Measurements from ENCODE around the gene SPAG9.

Gene SPAG9

DNA sequence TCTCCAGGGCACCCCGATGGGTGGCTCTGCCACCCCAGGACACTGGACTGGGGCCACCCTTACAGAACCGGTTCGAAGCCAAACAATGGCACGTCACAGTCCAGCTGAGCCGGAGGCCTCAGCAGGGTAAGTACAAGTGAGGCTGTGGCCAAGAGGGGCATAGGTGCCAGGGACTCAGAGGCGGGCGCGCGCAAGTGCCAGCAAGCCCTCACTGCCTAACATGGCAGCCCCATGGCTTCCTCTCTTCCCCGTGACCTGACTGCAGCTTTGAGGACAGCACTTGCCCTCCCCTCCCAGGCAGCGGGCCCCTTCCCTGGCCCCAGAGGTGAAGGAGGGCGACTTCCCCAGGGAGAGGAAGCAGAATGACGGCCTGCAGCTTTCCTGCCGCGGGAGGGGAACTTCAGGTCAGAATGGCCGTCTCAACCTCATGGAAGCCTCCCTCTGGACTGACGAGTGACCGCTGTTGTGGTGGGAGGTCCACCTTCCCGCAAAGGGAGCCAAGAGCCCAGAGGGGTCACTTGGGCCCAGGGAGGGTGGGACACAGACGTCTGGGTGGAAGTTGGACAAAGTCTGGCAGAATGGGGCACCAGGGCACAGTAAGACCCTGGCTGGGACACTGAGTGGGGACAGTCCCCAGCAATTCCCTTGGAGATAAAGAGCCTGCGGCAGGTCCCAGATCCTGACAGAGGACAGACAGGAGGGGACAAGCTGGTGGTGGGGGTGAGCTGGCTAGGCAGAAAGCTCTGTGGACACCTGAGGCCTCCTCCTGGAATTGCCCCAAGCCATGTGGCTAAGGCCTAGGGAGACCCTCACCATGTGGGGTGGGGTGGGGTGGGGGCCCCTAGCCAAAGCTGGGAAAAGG lies 202.4 kb downstream of the SPAG9 start:
- DNase-seq (ENCODE audit: low read depth in 2 of 2), result no peak

- no peak for DNase-seq (ENCODE audit: low read depth in 2 of 2)
Measured at GRCh38 chr17:50917418-50917743, 203.3 kb downstream of the SPAG9 start.

- no peak for DNase-seq (ENCODE audit: low read depth in 2 of 2)
Measured at GRCh38 chr17:50916708-50917417, 203.8 kb downstream of the SPAG9 start.

DNA sequence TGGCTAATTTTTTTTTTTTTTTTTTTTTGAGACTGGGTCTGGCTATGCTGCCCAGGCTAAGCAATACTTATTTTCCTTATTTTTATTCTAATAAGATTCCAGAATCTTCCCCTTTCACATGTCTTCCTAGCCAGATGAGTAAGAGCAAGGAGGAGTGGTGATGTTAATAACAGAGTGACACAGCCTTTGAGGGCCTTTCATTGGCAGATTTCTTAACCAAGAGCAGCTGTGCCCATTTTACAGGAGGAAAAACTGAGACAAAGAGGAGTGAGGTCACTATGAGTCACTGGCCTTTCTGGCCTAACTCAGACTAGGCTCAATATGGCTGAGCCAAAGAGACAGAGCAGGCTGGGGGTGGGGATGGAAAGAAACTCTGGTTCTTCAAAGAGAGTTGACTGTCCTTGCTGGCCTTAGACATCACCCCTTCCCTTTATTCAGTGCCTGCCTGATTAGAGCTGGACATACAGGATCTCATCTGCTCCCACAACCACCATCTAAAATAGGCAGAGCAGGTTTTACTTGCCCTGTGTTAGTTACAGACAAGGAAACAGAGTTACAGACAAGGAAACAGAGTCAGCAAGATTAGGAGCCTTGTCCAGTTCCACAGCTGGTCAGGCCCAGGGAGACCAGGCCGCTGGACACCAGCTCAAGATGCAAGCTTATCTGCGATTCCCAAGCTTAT lies 204.5 kb downstream of the SPAG9 start:
- no peak for DNase-seq (ENCODE audit: low read depth in 2 of 2)

DNA sequence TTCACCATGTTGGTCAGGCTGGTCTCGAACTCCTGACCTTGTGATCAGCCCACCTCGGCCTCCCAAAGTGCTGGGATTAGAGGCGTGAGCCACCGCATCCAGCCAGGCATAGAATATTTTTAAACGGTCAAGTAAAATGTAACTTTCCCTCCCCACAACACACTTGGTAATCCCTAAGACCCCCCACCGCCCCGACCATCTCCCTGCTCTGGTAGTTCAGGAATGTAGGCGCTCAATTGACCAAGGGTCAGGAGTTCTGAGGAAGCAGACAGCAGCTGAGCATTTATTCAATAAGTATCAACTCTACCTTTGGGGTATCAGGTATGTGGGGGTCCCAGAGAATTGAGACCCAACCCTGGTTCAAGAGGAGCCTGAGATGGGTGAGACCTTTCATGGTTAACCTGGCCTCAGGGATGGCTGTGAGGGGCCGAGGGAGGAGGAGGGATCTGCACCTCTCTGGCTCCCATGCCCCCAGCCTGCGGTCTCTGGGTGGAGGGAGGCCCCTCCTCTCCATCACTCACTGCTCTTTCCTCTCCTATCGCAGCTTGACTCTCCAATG lies 206.1 kb downstream of the SPAG9 start:
- DNase-seq (ENCODE audit: low read depth in 2 of 2), result no peak

DNA sequence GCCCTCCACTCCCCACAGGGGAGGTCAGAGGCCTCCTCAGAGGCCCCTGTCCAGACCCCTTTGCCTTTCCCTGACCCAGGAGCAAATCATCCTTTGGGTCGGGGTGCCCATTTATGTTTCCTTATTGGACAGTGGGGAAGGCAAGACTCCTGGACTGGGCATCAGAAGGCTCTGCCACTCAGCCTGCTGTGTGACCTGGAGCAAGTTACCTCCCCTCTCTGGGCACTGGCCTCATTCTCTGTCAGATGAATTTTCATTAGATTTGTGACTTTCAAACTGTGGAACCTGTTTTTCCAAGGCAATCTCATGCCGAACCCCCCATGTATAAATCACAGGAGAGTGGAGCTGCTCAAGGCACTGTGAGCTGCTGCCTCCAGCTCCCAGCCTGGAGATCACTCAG lies 207.5 kb downstream of the SPAG9 start:
- no peak for DNase-seq (ENCODE audit: low read depth in 2 of 2)
